OCI-LY1 (cell line): Measurements from ENCODE around the gene AGAP1.

ENCODE experiments used
- H2AFZ ChIP-seq: fragments of 200-600 bp; sonication (generic), shearing (Covaris generic); 2 replicates; pipeline ENCODE4 v1.6.0; 2014; ENCODE audit warnings: antibody characterized with exemption, mild to moderate bottlenecking, low read length
- H3F3A ChIP-seq: fragments of 200-600 bp; sonication (generic), shearing (Covaris generic); 2 replicates; pipeline ENCODE4 v1.6.0; 2014; ENCODE audit warnings: mild to moderate bottlenecking, antibody characterized with exemption, low read length, moderate library complexity; ENCODE audit not compliant: insufficient read depth
- H3K27ac ChIP-seq: fragments of 200-600 bp; sonication (generic); 2 replicates; pipeline ENCODE4 v1.5.1; 2014; ENCODE audit warnings: low read length, mixed run types, mild to moderate bottlenecking, low read depth; ENCODE audit not compliant: poor library complexity, severe bottlenecking
- H3K27me3 ChIP-seq: fragments of 200-600 bp; sonication (generic); 2 replicates; pipeline ENCODE4 v1.6.0; 2014; ENCODE audit warnings: antibody characterized with exemption, mild to moderate bottlenecking, low read length, moderate library complexity; ENCODE audit not compliant: insufficient read depth
- H3K36me3 ChIP-seq: fragments of 200-600 bp; sonication (generic); 2 replicates; pipeline ENCODE4 v1.6.1; 2014; ENCODE audit warnings: mild to moderate bottlenecking, antibody characterized with exemption, low read length, moderate library complexity, mixed read lengths; ENCODE audit not compliant: insufficient read depth
- H3K4me1 ChIP-seq: fragments of 200-600 bp; sonication (generic); 2 replicates; pipeline ENCODE4 v1.5.1; 2014; ENCODE audit warnings: mild to moderate bottlenecking, low read length, moderate library complexity; ENCODE audit not compliant: insufficient read depth, severe bottlenecking
- H3K4me2 ChIP-seq: fragments of 200-600 bp; sonication (generic), shearing (Covaris generic); 2 replicates; pipeline ENCODE4 v1.6.1; 2014; ENCODE audit warnings: low read length
- H3K4me3 ChIP-seq: fragments of 200-600 bp; sonication (generic); 2 replicates; pipeline ENCODE4 v1.5.1; 2014; ENCODE audit warnings: low read length, low read depth, mild to moderate bottlenecking, mixed read lengths; ENCODE audit not compliant: poor library complexity, severe bottlenecking
- H3K79me2 ChIP-seq: fragments of 200-600 bp; shearing (Covaris generic); 2 replicates; pipeline ENCODE4 v1.6.1; 2016; ENCODE audit warnings: mixed run types, low read length, mixed read lengths; ENCODE audit not compliant: insufficient read depth
- H3K9ac ChIP-seq: fragments of 200-600 bp; sonication (generic), shearing (Covaris generic); 2 replicates; pipeline ENCODE4 v1.6.1; 2014; ENCODE audit warnings: mild to moderate bottlenecking, low read length, mixed read lengths
- H3K9me2 ChIP-seq: fragments of 200-600 bp; sonication (generic), shearing (Covaris generic); 2 replicates; pipeline ENCODE4 v1.6.1; 2014; ENCODE audit warnings: low read depth, mild to moderate bottlenecking, low read length, mixed read lengths
- H3K9me3 ChIP-seq: fragments of 200-600 bp; shearing (Covaris generic); 2 replicates; pipeline ENCODE4 v1.6.1; 2014; ENCODE audit warnings: low read length, mixed read lengths
- H4K20me1 ChIP-seq: fragments of 200-600 bp; sonication (generic), shearing (Covaris generic); 2 replicates; pipeline ENCODE4 v1.6.0; 2016; ENCODE audit warnings: mild to moderate bottlenecking, low read length; ENCODE audit not compliant: insufficient read depth
- EZH2 ChIP-seq: fragments of 200-600 bp; sonication (generic), shearing (Covaris generic); IDR thresholded peaks from 2 replicates; pipeline ENCODE4 v1.8.0; 2017; ENCODE audit warnings: borderline replicate concordance, mixed run types, mild to moderate bottlenecking, antibody characterized with exemption, low read length, moderate library complexity, mixed read lengths
- TF ChIP-seq, protein P1 (sequence below): fragments of 200-600 bp; sonication (generic), shearing (Covaris generic); IDR thresholded peaks from 2 replicates; pipeline ENCODE4 v1.5.1; 2017; ENCODE audit warnings: mild to moderate bottlenecking, antibody characterized with exemption, low read length, moderate library complexity, mixed read lengths

AGAP1 gene

GRCh38 chr2:236164201-236164924 lies 670.5 kb downstream of the AGAP1 start:
- no peaks in the 10 kb centered on the region for H3K36me3 ChIP-seq
- no peaks in the 10 kb centered on the region for H3K9me3 ChIP-seq
- H3K4me3 ChIP-seq, result no peak overlapping the region
- H3K27me3 ChIP-seq, result no peaks in the 10 kb centered on the region
- no peak overlapping the region for H2AFZ ChIP-seq
- no peak overlapping the region for H3K27ac ChIP-seq
- H3K9ac ChIP-seq, result no peak overlapping the region
- no peak overlapping the region for H3K4me2 ChIP-seq
- no peak for TF ChIP-seq EZH2
- TF ChIP-seq, protein P1, sequence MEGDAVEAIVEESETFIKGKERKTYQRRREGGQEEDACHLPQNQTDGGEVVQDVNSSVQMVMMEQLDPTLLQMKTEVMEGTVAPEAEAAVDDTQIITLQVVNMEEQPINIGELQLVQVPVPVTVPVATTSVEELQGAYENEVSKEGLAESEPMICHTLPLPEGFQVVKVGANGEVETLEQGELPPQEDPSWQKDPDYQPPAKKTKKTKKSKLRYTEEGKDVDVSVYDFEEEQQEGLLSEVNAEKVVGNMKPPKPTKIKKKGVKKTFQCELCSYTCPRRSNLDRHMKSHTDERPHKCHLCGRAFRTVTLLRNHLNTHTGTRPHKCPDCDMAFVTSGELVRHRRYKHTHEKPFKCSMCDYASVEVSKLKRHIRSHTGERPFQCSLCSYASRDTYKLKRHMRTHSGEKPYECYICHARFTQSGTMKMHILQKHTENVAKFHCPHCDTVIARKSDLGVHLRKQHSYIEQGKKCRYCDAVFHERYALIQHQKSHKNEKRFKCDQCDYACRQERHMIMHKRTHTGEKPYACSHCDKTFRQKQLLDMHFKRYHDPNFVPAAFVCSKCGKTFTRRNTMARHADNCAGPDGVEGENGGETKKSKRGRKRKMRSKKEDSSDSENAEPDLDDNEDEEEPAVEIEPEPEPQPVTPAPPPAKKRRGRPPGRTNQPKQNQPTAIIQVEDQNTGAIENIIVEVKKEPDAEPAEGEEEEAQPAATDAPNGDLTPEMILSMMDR, result no peak
- H3K4me1 ChIP-seq, result no peaks in the 10 kb centered on the region
- no peaks in the 10 kb centered on the region for H3K9me2 ChIP-seq
- H4K20me1 ChIP-seq, result no peaks in the 10 kb centered on the region
- H3K79me2 ChIP-seq, result no peaks in the 10 kb centered on the region
- H3F3A ChIP-seq, result no peaks in the 10 kb centered on the region

DNA sequence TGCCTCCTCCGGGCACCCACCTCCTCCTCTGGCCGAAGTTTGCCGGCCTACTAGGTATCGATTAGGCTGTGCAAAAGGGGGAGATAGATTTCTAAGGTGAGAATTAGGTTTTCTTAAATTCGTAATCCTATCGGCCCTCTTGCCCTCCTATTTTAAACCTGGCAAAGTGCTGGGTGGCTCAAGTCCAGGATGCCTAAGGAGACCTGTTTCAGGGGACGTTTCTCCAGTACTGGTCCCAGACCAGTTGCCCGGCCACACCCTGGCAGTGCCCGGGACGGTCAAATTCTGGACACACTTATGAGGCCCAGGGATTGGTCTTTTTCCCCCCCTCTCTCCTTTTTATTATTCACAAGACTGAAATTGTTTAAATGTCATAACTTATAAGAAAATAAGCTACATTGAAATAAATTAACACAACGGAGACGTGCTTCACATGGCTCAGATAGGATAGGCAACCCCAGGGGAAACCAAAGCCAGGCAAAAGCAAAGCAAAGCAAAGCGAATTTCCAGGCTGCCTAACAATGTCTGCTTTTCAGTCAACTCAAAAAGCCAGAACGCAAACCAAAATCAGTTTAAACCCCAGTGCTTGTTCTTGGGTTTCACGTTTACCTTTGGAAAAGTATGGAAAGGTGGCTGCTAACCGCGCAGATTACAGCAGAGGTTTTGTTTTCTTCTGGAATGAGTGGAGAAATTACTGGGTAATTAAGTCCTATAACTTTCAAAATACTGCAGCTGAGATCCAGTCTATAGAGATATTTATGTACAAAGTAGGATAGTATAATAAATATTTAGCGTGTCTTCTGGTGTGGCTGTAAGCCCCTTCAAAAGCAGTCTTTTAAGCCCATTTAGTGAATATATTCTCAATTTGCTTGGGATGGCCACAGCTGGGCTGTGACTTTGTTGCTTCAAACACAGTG lies 671.3 kb downstream of the AGAP1 start:
- Histone ChIP-seq H3K4me2 (no peak overlapping the region), H3K27ac (no peak overlapping the region), H4K20me1 (no peaks in the 10 kb centered on the region), H3K36me3 (no peaks in the 10 kb centered on the region), H3K9ac (no peak overlapping the region), H3K4me1 (no peaks in the 10 kb centered on the region), H3F3A (no peaks in the 10 kb centered on the region), H3K27me3 (no peaks in the 10 kb centered on the region), H2AFZ (no peak overlapping the region), H3K9me3 (no peaks in the 10 kb centered on the region), H3K9me2 (no peaks in the 10 kb centered on the region), H3K4me3 (no peak overlapping the region), H3K79me2 (no peaks in the 10 kb centered on the region)
- TF ChIP-seq, protein P1, result no peak
- TF ChIP-seq EZH2, result no peak

DNA sequence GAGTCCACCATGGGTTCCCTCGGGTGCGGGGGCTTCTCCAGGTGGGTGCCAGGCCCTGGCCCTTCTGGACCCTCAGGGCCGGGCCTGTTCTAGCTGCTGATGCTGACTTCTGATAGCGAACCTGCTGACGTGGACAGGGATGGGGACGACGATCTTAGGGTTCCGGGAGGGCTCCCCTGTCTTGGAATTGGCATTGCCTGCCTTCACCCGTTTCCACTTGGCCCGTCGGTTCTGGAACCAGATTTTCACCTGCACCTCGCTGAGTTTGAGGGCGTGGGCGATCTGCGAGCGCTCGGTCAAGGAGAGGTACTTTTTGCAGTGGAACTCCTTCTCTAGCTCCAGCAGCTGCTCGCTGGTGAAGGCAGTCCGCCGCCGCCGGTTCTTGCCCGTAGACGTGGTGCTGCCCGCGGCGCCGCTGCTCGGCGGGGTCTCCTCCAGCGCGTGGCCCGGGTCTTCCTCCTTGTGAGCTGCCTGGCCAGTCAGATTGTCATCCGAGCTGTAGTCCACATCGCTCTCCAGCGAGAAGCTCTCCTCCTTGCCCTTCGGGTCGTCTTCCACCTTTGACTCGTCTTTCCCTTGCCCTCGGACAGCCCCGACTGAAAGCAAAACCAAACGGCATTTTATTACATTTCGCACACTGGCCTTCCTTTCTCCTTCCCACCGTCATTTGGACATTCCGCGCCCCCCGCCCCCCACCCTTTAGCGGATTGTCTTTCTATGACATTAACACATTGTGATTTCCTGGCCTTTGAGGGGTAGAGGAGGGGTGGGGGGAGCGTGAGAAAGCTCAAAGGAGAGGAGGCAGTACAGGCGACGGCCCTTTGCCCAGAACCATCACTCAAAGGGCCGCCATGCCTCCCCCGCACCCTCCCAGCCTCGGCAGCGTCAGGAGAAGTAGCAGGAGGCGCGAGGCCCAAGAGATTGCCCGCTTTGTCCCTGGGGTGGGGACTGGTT lies 672.3 kb downstream of the AGAP1 start:
- H3K27me3 ChIP-seq, result no peaks in the 10 kb centered on the region
- no peaks in the 10 kb centered on the region for H3K36me3 ChIP-seq
- H3K9me2 ChIP-seq, result no peaks in the 10 kb centered on the region
- no peak overlapping the region for H3K9ac ChIP-seq
- no peaks in the 10 kb centered on the region for H3K4me1 ChIP-seq
- H3K27ac ChIP-seq, result no peak overlapping the region
- no peak overlapping the region for H3K4me2 ChIP-seq
- no peak for TF ChIP-seq EZH2
- TF ChIP-seq, protein P1, result no peak
- H4K20me1 ChIP-seq, result no peaks in the 10 kb centered on the region
- no peak overlapping the region for H2AFZ ChIP-seq
- H3F3A ChIP-seq, result no peaks in the 10 kb centered on the region
- H3K9me3 ChIP-seq, result no peaks in the 10 kb centered on the region
- H3K4me3 ChIP-seq, result no peak overlapping the region
- no peaks in the 10 kb centered on the region for H3K79me2 ChIP-seq
